ENCODE data around the gene CEACAM20. TPM values are rescaled to one million over a fixed set of nuclear protein-coding genes. Genes with fewer than 3 reads are reported as not detected.
"Not testable (repeated sequence)": the region's sequence is repeated elsewhere in the genome, so short reads cannot be mapped to it uniquely, and the experiment has no call there.

The CEACAM20 gene
- total RNA-seq, 1 donor from 2014 or later: not detected

DNA sequence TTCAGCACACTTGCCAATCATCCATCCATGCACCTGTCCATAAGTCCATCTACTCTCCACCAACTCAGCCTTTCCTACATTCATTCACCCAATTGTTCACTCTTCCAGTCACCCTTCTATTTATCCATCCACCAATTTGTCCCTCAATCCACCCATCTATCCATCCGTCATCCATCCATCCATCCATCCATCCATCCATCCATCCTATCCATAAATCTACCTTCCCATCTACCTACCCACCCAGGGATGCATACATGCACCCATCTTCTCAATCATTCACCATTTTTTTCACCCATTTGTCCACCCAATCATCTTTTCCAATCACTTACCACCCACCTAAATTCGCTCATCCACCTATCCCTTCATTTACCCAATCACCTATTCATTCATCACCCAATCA is 14.6 kb upstream of the CEACAM20 start:
- peaks cover 47% of the 10 kb centered on the region for H3K27me3 Mint-ChIP-seq

DNA sequence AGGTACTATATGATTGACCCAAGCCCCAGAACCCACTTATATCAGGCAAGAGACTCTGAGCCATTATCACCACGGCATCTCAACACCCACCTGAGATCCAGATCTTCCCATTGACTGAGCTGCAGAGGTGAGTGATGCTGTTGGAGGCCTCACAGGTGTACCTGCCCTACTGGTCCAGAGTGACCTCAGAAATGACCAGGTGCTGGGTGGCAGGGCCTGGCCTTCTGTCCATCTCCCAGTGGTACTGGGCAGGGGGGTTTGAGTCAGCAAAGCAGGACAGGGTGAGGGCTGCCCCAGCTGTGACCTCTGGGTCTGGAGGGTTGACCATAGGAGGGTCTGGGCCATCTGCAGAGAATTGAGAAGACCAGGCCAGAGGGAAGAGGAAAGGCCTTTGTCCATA is 13.2 kb upstream of the CEACAM20 start:
- Mint-ChIP-seq H3K9me3 (no peaks in the 10 kb centered on the region), H3K27ac (no peak overlapping the region), H3K36me3 (no peaks in the 10 kb centered on the region), H3K4me3 (no peak overlapping the region), H3K27me3 (peaks cover 47% of the 10 kb centered on the region), H3K4me1 (ENCODE audit: unreplicated experiment) (no peaks in the 10 kb centered on the region)
- DNase-seq (ENCODE audit: extremely low spot score, unreplicated experiment): no peak
- TF ChIP-seq, protein P1, sequence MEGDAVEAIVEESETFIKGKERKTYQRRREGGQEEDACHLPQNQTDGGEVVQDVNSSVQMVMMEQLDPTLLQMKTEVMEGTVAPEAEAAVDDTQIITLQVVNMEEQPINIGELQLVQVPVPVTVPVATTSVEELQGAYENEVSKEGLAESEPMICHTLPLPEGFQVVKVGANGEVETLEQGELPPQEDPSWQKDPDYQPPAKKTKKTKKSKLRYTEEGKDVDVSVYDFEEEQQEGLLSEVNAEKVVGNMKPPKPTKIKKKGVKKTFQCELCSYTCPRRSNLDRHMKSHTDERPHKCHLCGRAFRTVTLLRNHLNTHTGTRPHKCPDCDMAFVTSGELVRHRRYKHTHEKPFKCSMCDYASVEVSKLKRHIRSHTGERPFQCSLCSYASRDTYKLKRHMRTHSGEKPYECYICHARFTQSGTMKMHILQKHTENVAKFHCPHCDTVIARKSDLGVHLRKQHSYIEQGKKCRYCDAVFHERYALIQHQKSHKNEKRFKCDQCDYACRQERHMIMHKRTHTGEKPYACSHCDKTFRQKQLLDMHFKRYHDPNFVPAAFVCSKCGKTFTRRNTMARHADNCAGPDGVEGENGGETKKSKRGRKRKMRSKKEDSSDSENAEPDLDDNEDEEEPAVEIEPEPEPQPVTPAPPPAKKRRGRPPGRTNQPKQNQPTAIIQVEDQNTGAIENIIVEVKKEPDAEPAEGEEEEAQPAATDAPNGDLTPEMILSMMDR (conservative IDR thresholded peaks at IDR 0.05): no peak

More for the DNA sequence above, 14.6 kb upstream of the CEACAM20 start:
- H3K36me3 Mint-ChIP-seq: no peaks in the 10 kb centered on the region
- TF ChIP-seq, protein P1 (conservative IDR thresholded peaks at IDR 0.05): no peak
- no peak for DNase-seq (ENCODE audit: extremely low spot score, unreplicated experiment)
- H3K9me3 Mint-ChIP-seq: no peaks in the 10 kb centered on the region
- H3K4me1 Mint-ChIP-seq (ENCODE audit: unreplicated experiment): no peaks in the 10 kb centered on the region
- no peak overlapping the region for H3K4me3 Mint-ChIP-seq
- no peak overlapping the region for H3K27ac Mint-ChIP-seq

- no peaks in the 10 kb centered on the region for H3K4me1 Mint-ChIP-seq (ENCODE audit: unreplicated experiment)
- no peaks in the 10 kb centered on the region for H3K9me3 Mint-ChIP-seq
These were observed 11.3 kb upstream of the CEACAM20 start for GRCh38 chr19:44540736-44541135.

DNA sequence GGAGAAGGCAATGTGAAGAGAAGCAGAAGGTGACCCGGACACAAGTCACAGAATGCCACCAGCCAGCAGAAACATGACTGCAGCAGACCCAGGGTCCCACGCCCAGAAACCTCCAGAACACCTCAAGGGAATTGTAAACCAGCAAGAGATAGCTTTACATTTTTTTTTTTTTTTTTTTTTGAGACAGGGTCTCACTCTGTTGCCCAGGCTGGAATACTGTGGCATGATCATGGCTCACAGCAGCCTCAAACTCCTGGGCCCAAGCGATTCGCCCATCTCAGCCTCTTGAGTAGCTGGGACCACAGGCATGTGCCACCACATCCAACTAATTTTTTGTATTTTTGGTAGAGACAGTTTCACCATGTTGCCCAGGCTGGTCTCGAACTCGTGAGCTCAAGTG is 10.5 kb upstream of the CEACAM20 start:
- no peak overlapping the region for H3K27ac Mint-ChIP-seq
- DNase-seq (ENCODE audit: extremely low spot score, unreplicated experiment): no peak
- peaks cover 60% of the 10 kb centered on the region for H3K27me3 Mint-ChIP-seq
- H3K36me3 Mint-ChIP-seq: no peaks in the 10 kb centered on the region
- peaks cover 4% of the 10 kb centered on the region for H3K9me3 Mint-ChIP-seq
- no peaks in the 10 kb centered on the region for H3K4me1 Mint-ChIP-seq (ENCODE audit: unreplicated experiment)
- TF ChIP-seq, protein P1 (conservative IDR thresholded peaks at IDR 0.05): no peak
- no peak overlapping the region for H3K4me3 Mint-ChIP-seq

More at GRCh38 chr19:44540736-44541135, 11.3 kb upstream of the CEACAM20 start:
- Mint-ChIP-seq H3K36me3 (no peaks in the 10 kb centered on the region), H3K4me3 (no peak overlapping the region), H3K27me3 (peaks cover 54% of the 10 kb centered on the region), H3K27ac (no peak overlapping the region)
- TF ChIP-seq, protein P1 (conservative IDR thresholded peaks at IDR 0.05): no peak
- no peak for DNase-seq (ENCODE audit: extremely low spot score, unreplicated experiment)

GRCh38 chr19:44539236-44539826 is 9.9 kb upstream of the CEACAM20 start:
- peaks cover 56% of the 10 kb centered on the region for H3K27me3 Mint-ChIP-seq
- H3K36me3 Mint-ChIP-seq: no peaks in the 10 kb centered on the region
- no peak overlapping the region for H3K27ac Mint-ChIP-seq
- H3K4me3 Mint-ChIP-seq: no peak overlapping the region
- H3K9me3 Mint-ChIP-seq: peaks cover 4% of the 10 kb centered on the region
- TF ChIP-seq, protein P1 (conservative IDR thresholded peaks at IDR 0.05): no peak
- H3K4me1 Mint-ChIP-seq (ENCODE audit: unreplicated experiment): no peaks in the 10 kb centered on the region
- DNase-seq (ENCODE audit: extremely low spot score, unreplicated experiment): no peak

DNA sequence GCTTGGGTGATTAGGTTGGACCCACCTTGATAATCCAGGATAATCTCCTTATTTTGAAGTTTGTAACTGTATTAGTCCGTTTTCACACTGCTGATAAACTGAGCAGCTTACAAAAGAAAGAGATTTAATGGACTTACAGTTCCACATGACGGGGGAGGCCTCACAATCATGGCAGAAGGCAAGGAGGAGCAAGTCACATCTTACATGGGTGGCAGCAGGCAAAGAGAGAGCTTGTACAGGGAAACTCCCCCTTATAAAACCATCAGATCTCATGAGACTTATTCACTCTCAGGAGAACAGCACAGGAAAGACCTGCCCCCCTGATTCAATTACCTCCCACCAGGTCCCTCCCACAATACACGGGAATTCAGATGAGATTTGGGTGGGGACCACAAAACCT is 5.9 kb upstream of the CEACAM20 start:
- not testable (repeated sequence) for H3K4me3 Mint-ChIP-seq; H3K36me3 Mint-ChIP-seq; H3K4me1 Mint-ChIP-seq (ENCODE audit: unreplicated experiment); H3K9me3 Mint-ChIP-seq; H3K27ac Mint-ChIP-seq; DNase-seq (ENCODE audit: extremely low spot score, unreplicated experiment)
- H3K27me3 Mint-ChIP-seq: peaks cover 52% of the 10 kb centered on the region

Measured in type B pancreatic cell (in vitro differentiated cells).